H9 (cell line): ENCODE data around the gene SMIM12. TPM values are rescaled to one million over a fixed set of nuclear protein-coding genes. Genes with fewer than 3 reads are reported as not detected.

ENCODE experiments used
- DNase-seq: peaks from one replicate; pipeline ENCODE4 v3.0.0-alpha.2; 2017
- H2AFZ ChIP-seq: one replicate; pipeline ENCODE4 v1.6.1; 2013; ENCODE audit warnings: mild to moderate bottlenecking, low read length, control low read depth, moderate library complexity
- H2AK5ac ChIP-seq: 2 replicates; pipeline ENCODE4 v1.6.1; 2013; ENCODE audit warnings: low read length, control low read depth, mixed read lengths; ENCODE audit not compliant: insufficient read length
- H2BK120ac ChIP-seq: one replicate; pipeline ENCODE4 v1.6.1; 2013; ENCODE audit warnings: low read depth, mild to moderate bottlenecking, low read length, control low read depth, inconsistent platforms; ENCODE audit not compliant: poor library complexity, severe bottlenecking
- H2BK12ac ChIP-seq: 2 replicates; pipeline ENCODE4 v1.6.1; 2013; ENCODE audit warnings: low read length, control low read depth, mixed read lengths, low read depth; ENCODE audit not compliant: insufficient read length
- H2BK15ac ChIP-seq: 2 replicates; pipeline ENCODE4 v1.6.1; 2013; ENCODE audit warnings: low read depth, low read length, control low read depth
- H2BK20ac ChIP-seq: one replicate; pipeline ENCODE4 v1.6.1; 2013; ENCODE audit warnings: low read depth, mild to moderate bottlenecking, low read length, control low read depth, inconsistent platforms; ENCODE audit not compliant: poor library complexity, severe bottlenecking
- H2BK5ac ChIP-seq: 2 replicates; pipeline ENCODE4 v1.6.1; 2013; ENCODE audit warnings: low read length, control low read depth, mixed read lengths; ENCODE audit not compliant: insufficient read length
- H3K14ac ChIP-seq: 2 replicates; pipeline ENCODE4 v1.6.1; 2013; ENCODE audit warnings: low read length, control low read depth; ENCODE audit not compliant: insufficient read depth
- H3K18ac ChIP-seq: 2 replicates; pipeline ENCODE4 v1.6.1; 2013; ENCODE audit warnings: low read depth, mild to moderate bottlenecking, mixed read lengths, low read length, control low read depth; ENCODE audit not compliant: insufficient read length
- H3K23ac ChIP-seq: 2 replicates; pipeline ENCODE4 v1.6.1; 2013; ENCODE audit warnings: low read length, control low read depth, mixed read lengths, low read depth; ENCODE audit not compliant: insufficient read length
- H3K23me2 ChIP-seq: 2 replicates; pipeline ENCODE4 v1.6.1; 2013; ENCODE audit warnings: low read depth, mild to moderate bottlenecking, mixed read lengths, low read length, control low read depth; ENCODE audit not compliant: insufficient read length, poor library complexity, severe bottlenecking
- H3K27ac ChIP-seq: 2 replicates; pipeline ENCODE4 v1.5.1; 2013; ENCODE audit warnings: low read length, control low read depth, mixed read lengths, low read depth; ENCODE audit not compliant: insufficient read length
- H3K27me3 ChIP-seq: 2 replicates; pipeline ENCODE4 v1.6.1; 2013; ENCODE audit warnings: low read length, control low read depth, inconsistent platforms; ENCODE audit not compliant: insufficient read depth
- H3K4ac ChIP-seq: 2 replicates; pipeline ENCODE4 v1.6.1; 2013; ENCODE audit warnings: low read depth, mild to moderate bottlenecking, control low read depth, inconsistent platforms, low read length, moderate library complexity
- H3K4me1 ChIP-seq: 2 replicates; pipeline ENCODE4 v1.6.1; 2013; ENCODE audit warnings: low read length, control low read depth, inconsistent platforms; ENCODE audit not compliant: insufficient read depth
- H3K4me2 ChIP-seq: 2 replicates; pipeline ENCODE4 v1.6.1; 2013; ENCODE audit warnings: low read length, control low read depth, mixed read lengths; ENCODE audit not compliant: insufficient read length, insufficient read depth
- H3K56ac ChIP-seq: 2 replicates; pipeline ENCODE4 v1.6.1; 2013; ENCODE audit warnings: low read depth, mild to moderate bottlenecking, mixed read lengths, low read length, control low read depth; ENCODE audit not compliant: insufficient read length
- H3K79me1 ChIP-seq: 2 replicates; pipeline ENCODE4 v1.6.1; 2013; ENCODE audit warnings: low read depth, mild to moderate bottlenecking, moderate library complexity, low read length, control low read depth, inconsistent platforms; ENCODE audit not compliant: insufficient read depth, poor library complexity, severe bottlenecking
- H3K79me2 ChIP-seq: 2 replicates; pipeline ENCODE4 v1.6.1; 2013; ENCODE audit warnings: low read length, control low read depth, inconsistent platforms; ENCODE audit not compliant: insufficient read depth
- H3K9ac ChIP-seq: 2 replicates; pipeline ENCODE4 v1.6.1; 2013; ENCODE audit warnings: low read length, control low read depth, mixed read lengths; ENCODE audit not compliant: insufficient read length; ENCODE audit errors: extremely low read depth
- H3K9me3 ChIP-seq: one replicate; pipeline ENCODE4 v1.6.1; 2013; ENCODE audit warnings: low read depth, low read length, inconsistent platforms; ENCODE audit not compliant: control insufficient read depth
- H3T11ph ChIP-seq: one replicate; pipeline ENCODE4 v1.6.1; 2013; ENCODE audit warnings: mild to moderate bottlenecking, low read length, control low read depth, inconsistent platforms
- H4K20me1 ChIP-seq: one replicate; pipeline ENCODE4 v1.6.1; 2013; ENCODE audit not compliant: control insufficient read depth, insufficient read length, insufficient read depth
- H4K5ac ChIP-seq: 2 replicates; pipeline ENCODE4 v1.6.1; 2013; ENCODE audit warnings: low read depth, mild to moderate bottlenecking, mixed read lengths, low read length, control low read depth; ENCODE audit not compliant: insufficient read length
- H4K8ac ChIP-seq: replicated peaks from 2 replicates; pipeline ENCODE4 v1.6.1; 2013; ENCODE audit warnings: low read length, control low read depth, mixed read lengths, low read depth; ENCODE audit not compliant: insufficient read length
- H4K91ac ChIP-seq: 2 replicates; pipeline ENCODE4 v1.6.1; 2013; ENCODE audit warnings: low read depth, mild to moderate bottlenecking, moderate library complexity, mixed read lengths, low read length, control low read depth; ENCODE audit not compliant: insufficient read length
- H3K27ac Mint-ChIP-seq, 3 experiments: 2 replicates in 2 of 3; 3 replicates in 1 of 3; pipeline ENCODE4 v1.8.0; 2020 to 2021; ENCODE audit warnings: mixed read lengths in 3 of 3, mild to moderate bottlenecking in 1 of 3, moderate library complexity in 1 of 3
- H3K27me3 Mint-ChIP-seq: 2 replicates; pipeline ENCODE4 v1.8.0; 2021; ENCODE audit warnings: low read depth, mild to moderate bottlenecking, moderate library complexity, mixed read lengths
- H3K36me3 Mint-ChIP-seq, 3 experiments: 2 replicates in 2 of 3; 3 replicates in 1 of 3; pipeline ENCODE4 v1.8.0; 2020 to 2021; ENCODE audit warnings: low read depth in 3 of 3, mixed read lengths in 3 of 3; ENCODE audit not compliant: insufficient read depth in 1 of 3
- H3K4me1 Mint-ChIP-seq, 2 experiments: 2 replicates each; pipeline ENCODE4 v1.8.0; 2020; ENCODE audit warnings: mixed read lengths in 2 of 2
- H3K4me3 Mint-ChIP-seq, 2 experiments: 2 replicates in 1 of 2; 3 replicates in 1 of 2; pipeline ENCODE4 v1.8.0; 2020 to 2021; ENCODE audit warnings: mild to moderate bottlenecking in 2 of 2, mixed read lengths in 2 of 2, moderate library complexity in 1 of 2
- H3K9me3 Mint-ChIP-seq, 2 experiments: 2 replicates in 1 of 2; 3 replicates in 1 of 2; pipeline ENCODE4 v1.8.0; 2020; ENCODE audit warnings: mild to moderate bottlenecking in 2 of 2, mixed read lengths in 2 of 2, moderate library complexity in 1 of 2
- WGBS: extraction: QIAGEN DNeasy Blood & Tissue Kit; methylation state at CpG from one replicate; pipeline ENCODE4 v1.1.7; 2013; ENCODE audit warnings: missing lambda C conversion rate, low lambda C conversion rate, mixed read lengths; ENCODE audit not compliant: insufficient read length; ENCODE audit errors: extremely low coverage; 5-methylcytosine and 5-hydroxymethylcytosine counted together
- total RNA-seq: library from RNA; stranded (reverse); gene quantifications from 2 replicates; pipeline ENCODE4 v1.2.1, GENCODE V29; 2021
- TF ChIP-seq, protein P1 (sequence below): fragments of 200-600 bp; sonication (generic); conservative IDR thresholded peaks from 3 replicates; pipeline ENCODE4 v1.8.0; 2021; ENCODE audit warnings: antibody characterized with exemption, mild to moderate bottlenecking

Gene SMIM12
- total RNA-seq, 1 experiment from 2014 or later: 40.9 TPM

DNA sequence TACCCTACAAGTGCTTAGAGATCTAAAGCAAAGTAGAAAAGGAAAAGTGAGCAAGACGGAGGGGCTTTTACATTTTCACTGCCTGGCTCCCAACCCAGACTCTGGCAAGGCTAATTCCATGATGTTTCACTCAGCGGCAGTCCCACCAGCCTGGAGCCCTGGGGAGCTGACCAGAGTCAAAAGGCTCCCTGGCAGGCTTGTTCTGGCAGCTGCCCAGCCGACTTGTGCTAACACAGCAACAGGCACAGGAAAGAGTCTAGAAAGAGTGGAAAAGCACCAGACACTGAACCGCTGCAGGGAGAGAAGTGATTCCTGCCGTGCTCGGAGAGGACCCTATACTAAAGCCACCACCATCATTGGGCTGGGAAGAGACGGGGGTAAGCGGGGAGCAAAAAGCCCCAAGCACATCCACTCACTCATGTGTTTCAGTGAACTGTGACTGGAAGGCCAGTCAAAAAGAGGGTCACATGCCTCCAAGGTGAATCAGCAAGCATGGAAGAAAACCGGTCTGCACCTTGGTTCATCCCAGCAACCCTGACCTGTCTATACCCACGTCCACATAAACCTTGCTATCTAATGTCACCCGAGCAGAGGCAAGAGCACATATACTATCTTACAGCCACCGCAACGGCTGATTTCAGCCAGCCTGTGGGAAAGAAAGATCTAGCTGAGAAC lies 8.0 kb downstream of the SMIM12 start:
- Mint-ChIP-seq H3K9me3 (no peaks in the 10 kb centered on the region), H3K27me3 (no peaks in the 10 kb centered on the region), H3K27ac (no peak overlapping the region; a peak in 2 of 7 replicates), H3K36me3 (peaks cover 12 to 35% (median 23%) of the 10 kb centered on the region in 3 experiments; a peak in 6 of 7 replicates), H3K4me1 (peaks cover 27 to 34% of the 10 kb centered on the region in 2 experiments), H3K4me3 (no peak overlapping the region)
- TF ChIP-seq, protein P1, sequence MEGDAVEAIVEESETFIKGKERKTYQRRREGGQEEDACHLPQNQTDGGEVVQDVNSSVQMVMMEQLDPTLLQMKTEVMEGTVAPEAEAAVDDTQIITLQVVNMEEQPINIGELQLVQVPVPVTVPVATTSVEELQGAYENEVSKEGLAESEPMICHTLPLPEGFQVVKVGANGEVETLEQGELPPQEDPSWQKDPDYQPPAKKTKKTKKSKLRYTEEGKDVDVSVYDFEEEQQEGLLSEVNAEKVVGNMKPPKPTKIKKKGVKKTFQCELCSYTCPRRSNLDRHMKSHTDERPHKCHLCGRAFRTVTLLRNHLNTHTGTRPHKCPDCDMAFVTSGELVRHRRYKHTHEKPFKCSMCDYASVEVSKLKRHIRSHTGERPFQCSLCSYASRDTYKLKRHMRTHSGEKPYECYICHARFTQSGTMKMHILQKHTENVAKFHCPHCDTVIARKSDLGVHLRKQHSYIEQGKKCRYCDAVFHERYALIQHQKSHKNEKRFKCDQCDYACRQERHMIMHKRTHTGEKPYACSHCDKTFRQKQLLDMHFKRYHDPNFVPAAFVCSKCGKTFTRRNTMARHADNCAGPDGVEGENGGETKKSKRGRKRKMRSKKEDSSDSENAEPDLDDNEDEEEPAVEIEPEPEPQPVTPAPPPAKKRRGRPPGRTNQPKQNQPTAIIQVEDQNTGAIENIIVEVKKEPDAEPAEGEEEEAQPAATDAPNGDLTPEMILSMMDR: no peak
- Histone ChIP-seq H4K91ac (no peak overlapping the region), H3K9me3 (no peaks in the 10 kb centered on the region), H3T11ph (no peak overlapping the region), H2AK5ac (no peak overlapping the region), H4K5ac (no peak overlapping the region), H3K56ac (no peak overlapping the region), H4K8ac (no peak overlapping the region), H3K4me1 (peaks cover 5% of the 10 kb centered on the region; the same call in 1 of the 2 replicates), H2BK15ac (no peak overlapping the region), H2AFZ (no peak overlapping the region), H3K79me1 (no peaks in the 10 kb centered on the region), H3K14ac (no peak overlapping the region), H4K20me1 (no peaks in the 10 kb centered on the region), H3K4ac (no peak overlapping the region), H3K4me2 (no peak overlapping the region), H2BK5ac (no peak overlapping the region), H3K27me3 (no peaks in the 10 kb centered on the region), H3K27ac (no peak overlapping the region), H3K18ac (no peak overlapping the region), H3K23ac (no peak overlapping the region), H3K23me2 (no peaks in the 10 kb centered on the region), H2BK20ac (no peak overlapping the region), H3K79me2 (0 out of 2 replicates have a peak, but pooled peaks cover 2% of the 10 kb centered on the region), H2BK12ac (no peak overlapping the region), H3K9ac (no peak overlapping the region), H2BK120ac (no peak overlapping the region)
- no CpG with 5 or more reads among the region's 13 CpGs for whole genome bisulfite sequencing
- no peak for DNase-seq
